HEK293T (cell line): ENCODE results near the gene AKT3.

ENCODE experiments used
- ARNT ChIP-seq: fragments of 450-650 bp; IDR thresholded peaks from 2 replicates; pipeline ENCODE4 v1.6.1; 2017; ENCODE audit warnings: mild to moderate bottlenecking
- BHLHE40 ChIP-seq: fragments of 450-650 bp; IDR thresholded peaks from 2 replicates; pipeline ENCODE4 v1.6.1; 2016; ENCODE audit warnings: mild to moderate bottlenecking, moderate library complexity, borderline replicate concordance
- CTBP1 ChIP-seq: fragments of 450-650 bp; IDR thresholded peaks from 2 replicates; pipeline ENCODE4 v1.6.1; 2016; ENCODE audit warnings: borderline replicate concordance
- ELF4 ChIP-seq: fragments of 450-650 bp; IDR thresholded peaks from 2 replicates; pipeline ENCODE4 v1.6.1; 2017; ENCODE audit warnings: antibody characterized with exemption
- FOXA1 ChIP-seq: fragments of 450-650 bp; IDR thresholded peaks from 2 replicates; pipeline ENCODE4 v1.6.1; 2016; ENCODE audit warnings: mild to moderate bottlenecking
- FOXK2 ChIP-seq: fragments of 450-650 bp; IDR thresholded peaks from 2 replicates; pipeline ENCODE4 v1.6.1; 2016; ENCODE audit warnings: mild to moderate bottlenecking
- FOXM1 ChIP-seq: fragments of 450-650 bp; IDR thresholded peaks from 2 replicates; pipeline ENCODE4 v1.6.1; 2017; ENCODE audit warnings: mild to moderate bottlenecking, borderline replicate concordance
- HDGF ChIP-seq: fragments of 450-650 bp; IDR thresholded peaks from 2 replicates; pipeline ENCODE4 v1.6.1; 2017; ENCODE audit warnings: antibody characterized with exemption, borderline replicate concordance
- NFRKB ChIP-seq: fragments of 450-650 bp; IDR thresholded peaks from 2 replicates; pipeline ENCODE4 v1.6.1; 2016; ENCODE audit warnings: mild to moderate bottlenecking, moderate library complexity
- PKNOX1 ChIP-seq: fragments of 450-650 bp; IDR thresholded peaks from 2 replicates; pipeline ENCODE4 v1.6.1; 2016
- SP1 ChIP-seq: fragments of 450-650 bp; IDR thresholded peaks from 2 replicates; pipeline ENCODE4 v1.6.1; 2017
- SUZ12 ChIP-seq: fragments of 450-650 bp; IDR thresholded peaks from 2 replicates; pipeline ENCODE4 v1.6.1; 2016; ENCODE audit warnings: mild to moderate bottlenecking
- TARDBP ChIP-seq: fragments of 450-650 bp; IDR thresholded peaks from 2 replicates; pipeline ENCODE4 v1.6.1; 2016
- ZNF384 ChIP-seq: fragments of 450-650 bp; IDR thresholded peaks from 2 replicates; pipeline ENCODE4 v1.6.1; 2016

GRCh38 chr1:243738020-243738419, 112.0 kb downstream of the AKT3 start:
- TF ChIP-seq BHLHE40 = no peak
- TF ChIP-seq TARDBP = no peak
- no peak for TF ChIP-seq FOXM1
- no peak for TF ChIP-seq ZNF384
- TF ChIP-seq SUZ12 = no peak
- TF ChIP-seq SP1 = no peak
- TF ChIP-seq FOXA1 = no peak
- no peak for TF ChIP-seq NFRKB
- no peak for TF ChIP-seq PKNOX1
- no peak for TF ChIP-seq ELF4
- TF ChIP-seq CTBP1 = no peak
- no peak for TF ChIP-seq ARNT
- no peak for TF ChIP-seq HDGF
- no peak for TF ChIP-seq FOXK2
